Panc1 (cell line): Measurements from ENCODE around the gene ST8SIA6. TPM values are rescaled to one million over a fixed set of nuclear protein-coding genes. Genes with fewer than 3 reads are reported as not detected.

Source experiments
- ATAC-seq: fragments of 200-7000 bp; cut with Tn5 transposase; 2 replicates; pipeline ENCODE4 v1.9.1; 2020; ENCODE audit warnings: mild to moderate bottlenecking, moderate library complexity
- BruUV-seq: library from RNA; stranded (reverse); fragments of 400-500 nt; replicated peaks from 2 replicates; lab custom pipeline; 2021; lab: Mats Ljungman, UMichigan
- CTCF ChIA-PET: fragments of 300-600 bp; sonication (Branson Sonifier 250); formaldehyde crosslinking; loops from one replicate; lab custom pipeline; 2022; ENCODE audit warnings: antibody characterized with exemption; lab: Charles Lee
- POLR2A ChIA-PET: fragments of 300-600 bp; sonication (Branson Sonifier 250); formaldehyde crosslinking; loops from one replicate; lab custom pipeline; 2022; ENCODE audit warnings: antibody characterized with exemption; lab: Charles Lee
- DNase-seq: peaks from one replicate; pipeline ENCODE4 v3.0.0-alpha.2; 2010; ENCODE audit warnings: low read depth, low spot score
- H3K27ac ChIP-seq: 2 replicates; pipeline ENCODE4 v1.5.1; 2011; ENCODE audit warnings: mild to moderate bottlenecking, low read length, inconsistent platforms
- H3K27me3 ChIP-seq: fragments of 200-500 bp; sonication (Bioruptor generic); 2 replicates; pipeline ENCODE4 v1.6.0; 2014; ENCODE audit warnings: low read length, inconsistent platforms; ENCODE audit not compliant: control insufficient read depth, insufficient read depth
- H3K36me3 ChIP-seq: fragments of 200-500 bp; sonication (Bioruptor generic); 2 replicates; pipeline ENCODE4 v1.5.1; 2014; ENCODE audit warnings: inconsistent platforms, mild to moderate bottlenecking, low read length, moderate library complexity; ENCODE audit not compliant: control insufficient read depth, insufficient read depth
- H3K4me1 ChIP-seq: 2 replicates; pipeline ENCODE4 v1.5.1; 2011; ENCODE audit warnings: inconsistent platforms, mild to moderate bottlenecking, low read length, moderate library complexity; ENCODE audit not compliant: control insufficient read depth, insufficient read depth
- H3K4me3 ChIP-seq, 2 experiments: 2 replicates each; pipeline ENCODE4 v1.5.1; 2011 to 2012; ENCODE audit warnings: low read depth in 2 of 2, low read length in 2 of 2, mild to moderate bottlenecking in 2 of 2, inconsistent platforms in 1 of 2, moderate library complexity in 1 of 2
- H3K9me3 ChIP-seq: fragments of 200-500 bp; sonication (Bioruptor generic); 2 replicates; pipeline ENCODE4 v1.5.1; 2014; ENCODE audit warnings: low read depth, mild to moderate bottlenecking, inconsistent platforms, low read length, moderate library complexity; ENCODE audit not compliant: control insufficient read depth, insufficient read depth
- CTCF ChIP-seq: fragments of 450-650 bp; IDR thresholded peaks from 2 replicates; pipeline ENCODE4 v1.5.1; 2017; ENCODE audit warnings: mild to moderate bottlenecking
- POLR2AphosphoS5 ChIP-seq: IDR thresholded peaks from 2 replicates; pipeline ENCODE4 v1.6.1; 2012; ENCODE audit warnings: mild to moderate bottlenecking, low read depth, low read length, moderate library complexity
- REST ChIP-seq, 2 experiments: IDR thresholded peaks; 2 replicates each; pipeline ENCODE4 v1.6.1; 2011 to 2012; ENCODE audit warnings: low read depth in 2 of 2, control low read depth in 1 of 2, low read length in 1 of 2, mild to moderate bottlenecking in 1 of 2, moderate library complexity in 1 of 2; ENCODE audit not compliant: insufficient read depth in 1 of 2
- SIN3A ChIP-seq: IDR thresholded peaks from 2 replicates; pipeline ENCODE4 v1.6.1; 2012; ENCODE audit warnings: low read depth, mild to moderate bottlenecking, low read length, moderate library complexity, borderline replicate concordance; ENCODE audit not compliant: insufficient read depth
- TCF7L2 ChIP-seq: IDR thresholded peaks from 2 replicates; pipeline ENCODE4 v1.6.1; 2011; ENCODE audit warnings: mild to moderate bottlenecking, low read depth, low read length, inconsistent platforms
- in situ Hi-C: cut with HindIII; loops from 2 replicates; pipeline ENCODE4 v1.10.0; 2016; ENCODE audit warnings: low sequenced_read_pairs, low pct_unique_long_range_greater_than_20kb
- intact Hi-C: fragments of 100-400 bp; cut with micrococcal nuclease; formaldehyde crosslinking; loops from one replicate; pipeline ENCODE4 v1.10.0; 2022; ENCODE audit not compliant: unreplicated experiment
- total RNA-seq: library from RNA; stranded (reverse); gene quantifications from one replicate; pipeline ENCODE4 v1.2.1, GENCODE V29; 2021; ENCODE audit not compliant: unreplicated experiment

Gene ST8SIA6
- total RNA-seq, 1 experiment from 2014 or later: 0.82 TPM

GRCh38 chr10:17286562-17287550 lies 167.5 kb downstream of the ST8SIA6 start:
- H3K4me3 ChIP-seq: no peak overlapping the region
- ATAC-seq (no peak), DNase-seq (no peak)
- no peaks in the 10 kb centered on the region; the same call in 1 of the 2 replicates for H3K4me1 ChIP-seq
- H3K9me3 ChIP-seq: no peaks in the 10 kb centered on the region
- no peaks in the 10 kb centered on the region for H3K27me3 ChIP-seq
- ChIA-PET CTCF (no interaction called here), POLR2A (no interaction called here)
- TF ChIP-seq REST (IDR thresholded peaks at IDR 0.05; ENCODE audit: insufficient read depth in 1 of 2, low read depth in 2 of 2, low read length in 1 of 2): no peak
- intact Hi-C loops: no loop called here
- in situ Hi-C loops: no loop called here
- BruUV-seq: no TSS peak
- no peak overlapping the region for H3K27ac ChIP-seq
- no peaks in the 10 kb centered on the region for H3K36me3 ChIP-seq

GRCh38 chr10:17282311-17282710 lies 172.1 kb downstream of the ST8SIA6 start:
- ChIA-PET CTCF (no interaction called here), POLR2A (no interaction called here)
- Histone ChIP-seq H3K27ac (no peak overlapping the region), H3K36me3 (no peaks in the 10 kb centered on the region), H3K4me3 (no peak overlapping the region), H3K4me1 (no peaks in the 10 kb centered on the region), H3K9me3 (no peaks in the 10 kb centered on the region; the same call in 1 of the 2 replicates), H3K27me3 (no peaks in the 10 kb centered on the region)
- intact Hi-C loops: no loop called here
- no TSS peak for BruUV-seq
- TF ChIP-seq SIN3A (no peak), REST (IDR thresholded peaks at IDR 0.05; ENCODE audit: insufficient read depth in 1 of 2, low read depth in 2 of 2, low read length in 1 of 2) (no peak), POLR2AphosphoS5 (no peak), CTCF (no peak), TCF7L2 (no peak)
- DNase-seq (no peak), ATAC-seq (no peak)
- in situ Hi-C loops: no loop called here
